IgD-negative memory B cell (primary cell): ENCODE measurements around the gene MEGF11. TPM values are rescaled to one million over a fixed set of nuclear protein-coding genes. Genes with fewer than 3 reads are reported as not detected.

Source experiments
- H3K27ac Mint-ChIP-seq, 3 donors: one replicate each; pipeline ENCODE4 v1.8.0; 2020 to 2022; ENCODE audit warnings: mild to moderate bottlenecking in 3 of 3, mixed read lengths in 3 of 3, moderate library complexity in 1 of 3
- H3K27me3 Mint-ChIP-seq: one replicate; pipeline ENCODE4 v1.8.0; 2021; ENCODE audit warnings: mixed read lengths
- H3K36me3 Mint-ChIP-seq: one replicate; pipeline ENCODE4 v1.8.0; 2020; ENCODE audit warnings: mild to moderate bottlenecking, mixed read lengths
- H3K4me1 Mint-ChIP-seq, 3 donors: one replicate each; pipeline ENCODE4 v1.8.0; 2020 to 2022; ENCODE audit warnings: mixed read lengths in 3 of 3, mild to moderate bottlenecking in 1 of 3
- H3K4me3 Mint-ChIP-seq, 4 donors: one replicate each; pipeline ENCODE4 v1.8.0; 2020 to 2022; ENCODE audit warnings: mild to moderate bottlenecking in 4 of 4, mixed read lengths in 4 of 4, moderate library complexity in 3 of 4
- H3K9me3 Mint-ChIP-seq, 3 donors: one replicate each; pipeline ENCODE4 v1.8.0; 2020 to 2021; ENCODE audit warnings: mixed read lengths in 3 of 3, mild to moderate bottlenecking in 1 of 3
- polyA plus RNA-seq: library from polyadenylated mRNA; unstranded; fragments of 300-500 nt; fragmentation: Illumina TruSeq; gene quantifications from one replicate; pipeline ENCODE4 v1.2.3, GENCODE V29; 2021

The MEGF11 gene
- polyA plus RNA-seq, 1 donor from 2014 or later, result 0.41 TPM

- Mint-ChIP-seq H3K4me3 (no peak overlapping the region), H3K36me3 (peaks cover 1% of the 10 kb centered on the region), H3K4me1 (peaks cover 0 to 2% (median 0%) of the 10 kb centered on the region in 3 donors), H3K27me3 (peaks cover 30% of the 10 kb centered on the region), H3K9me3 (no peaks in the 10 kb centered on the region), H3K27ac (no peak overlapping the region)
These were observed 143.7 kb downstream of the MEGF11 start for GRCh38 chr15:66109826-66110225.

- peaks cover 26% of the 10 kb centered on the region for H3K27me3 Mint-ChIP-seq
- H3K27ac Mint-ChIP-seq, result no peak overlapping the region
- no peak overlapping the region for H3K4me3 Mint-ChIP-seq
- H3K9me3 Mint-ChIP-seq, result no peaks in the 10 kb centered on the region
- H3K36me3 Mint-ChIP-seq, result peaks cover 1% of the 10 kb centered on the region
- peaks cover 0 to 2% (median 0%) of the 10 kb centered on the region in 3 donors for H3K4me1 Mint-ChIP-seq
These were observed 144.9 kb downstream of the MEGF11 start for GRCh38 chr15:66108483-66109265.

GRCh38 chr15:66107070-66107469, 146.5 kb downstream of the MEGF11 start:
- H3K4me3 Mint-ChIP-seq, result no peak overlapping the region
- peaks cover 1% of the 10 kb centered on the region for H3K36me3 Mint-ChIP-seq
- peaks cover 29% of the 10 kb centered on the region for H3K27me3 Mint-ChIP-seq
- H3K4me1 Mint-ChIP-seq, result no peaks in the 10 kb centered on the region
- H3K9me3 Mint-ChIP-seq, result no peaks in the 10 kb centered on the region
- H3K27ac Mint-ChIP-seq, result no peak overlapping the region

GRCh38 chr15:66105286-66106265, 148.0 kb downstream of the MEGF11 start:
- Mint-ChIP-seq H3K4me1 (no peaks in the 10 kb centered on the region), H3K36me3 (peaks cover 1% of the 10 kb centered on the region), H3K27me3 (peaks cover 25% of the 10 kb centered on the region), H3K9me3 (no peaks in the 10 kb centered on the region), H3K4me3 (peak overlapping the region in 1 of 4 donors; percentile 31), H3K27ac (no peak overlapping the region)

- Mint-ChIP-seq H3K4me1 (no peaks in the 10 kb centered on the region), H3K9me3 (no peaks in the 10 kb centered on the region), H3K4me3 (no peak overlapping the region), H3K27me3 (peaks cover 16% of the 10 kb centered on the region), H3K36me3 (no peaks in the 10 kb centered on the region), H3K27ac (no peak overlapping the region)
These were observed 150.3 kb downstream of the MEGF11 start for GRCh38 chr15:66103293-66103590.

GRCh38 chr15:66102563-66103292, 150.8 kb downstream of the MEGF11 start:
- H3K9me3 Mint-ChIP-seq, result no peaks in the 10 kb centered on the region
- H3K27me3 Mint-ChIP-seq, result peaks cover 11% of the 10 kb centered on the region
- no peaks in the 10 kb centered on the region for H3K36me3 Mint-ChIP-seq
- H3K4me3 Mint-ChIP-seq, result no peak overlapping the region
- H3K27ac Mint-ChIP-seq, result no peak overlapping the region
- H3K4me1 Mint-ChIP-seq, result no peaks in the 10 kb centered on the region

GRCh38 chr15:66101715-66102395, 151.7 kb downstream of the MEGF11 start:
- Mint-ChIP-seq H3K36me3 (no peaks in the 10 kb centered on the region), H3K4me3 (no peak overlapping the region), H3K4me1 (no peaks in the 10 kb centered on the region), H3K27ac (no peak overlapping the region), H3K27me3 (peaks cover 9% of the 10 kb centered on the region), H3K9me3 (no peaks in the 10 kb centered on the region)

- Mint-ChIP-seq H3K9me3 (no peaks in the 10 kb centered on the region), H3K4me3 (no peak overlapping the region), H3K36me3 (no peaks in the 10 kb centered on the region), H3K4me1 (no peaks in the 10 kb centered on the region), H3K27me3 (peaks cover 5% of the 10 kb centered on the region), H3K27ac (no peak overlapping the region)
These were observed 152.8 kb downstream of the MEGF11 start for GRCh38 chr15:66100761-66101160.

GRCh38 chr15:66099950-66100671, 153.4 kb downstream of the MEGF11 start:
- no peak overlapping the region for H3K4me3 Mint-ChIP-seq
- no peaks in the 10 kb centered on the region for H3K4me1 Mint-ChIP-seq
- H3K9me3 Mint-ChIP-seq, result no peaks in the 10 kb centered on the region
- H3K27ac Mint-ChIP-seq, result no peak overlapping the region
- peaks cover 4% of the 10 kb centered on the region for H3K27me3 Mint-ChIP-seq
- no peaks in the 10 kb centered on the region for H3K36me3 Mint-ChIP-seq

- Mint-ChIP-seq H3K27me3 (peaks cover 7% of the 10 kb centered on the region), H3K27ac (no peak overlapping the region), H3K36me3 (peaks cover 4% of the 10 kb centered on the region), H3K9me3 (no peaks in the 10 kb centered on the region), H3K4me3 (no peak overlapping the region), H3K4me1 (no peaks in the 10 kb centered on the region)
These were observed 155.6 kb downstream of the MEGF11 start for GRCh38 chr15:66098022-66098363.

GRCh38 chr15:66097151-66098021, 156.2 kb downstream of the MEGF11 start:
- Mint-ChIP-seq H3K27ac (no peak overlapping the region), H3K4me3 (no peak overlapping the region), H3K27me3 (peaks cover 7% of the 10 kb centered on the region), H3K4me1 (no peaks in the 10 kb centered on the region), H3K9me3 (no peaks in the 10 kb centered on the region), H3K36me3 (peaks cover 4% of the 10 kb centered on the region)

GRCh38 chr15:66096688-66097058, 156.9 kb downstream of the MEGF11 start:
- Mint-ChIP-seq H3K27me3 (peaks cover 7% of the 10 kb centered on the region), H3K27ac (no peak overlapping the region), H3K36me3 (peaks cover 4% of the 10 kb centered on the region), H3K4me3 (no peak overlapping the region), H3K9me3 (no peaks in the 10 kb centered on the region), H3K4me1 (no peaks in the 10 kb centered on the region)

- Mint-ChIP-seq H3K36me3 (peaks cover 4% of the 10 kb centered on the region), H3K9me3 (no peaks in the 10 kb centered on the region), H3K27ac (no peak overlapping the region), H3K4me3 (no peak overlapping the region), H3K4me1 (no peaks in the 10 kb centered on the region), H3K27me3 (peaks cover 7% of the 10 kb centered on the region)
These were observed 157.5 kb downstream of the MEGF11 start for GRCh38 chr15:66095871-66096687.
